Endothelial cell of umbilical vein (primary cell): ENCODE results near the gene SVIP. TPM values are rescaled to one million over a fixed set of nuclear protein-coding genes. Genes with fewer than 3 reads are reported as not detected.

ENCODE experiments used
- BruUV-seq: library from RNA; stranded (reverse); fragments of 400-500 nt; replicated peaks from 2 replicates; lab custom pipeline; 2021; lab: Mats Ljungman, UMichigan
- CTCF ChIA-PET: fragments of 300-600, 350-600 bp; sonication (Branson Sonifier 250); formaldehyde crosslinking; loops from one replicate; lab custom pipeline; 2021; ENCODE audit warnings: antibody characterized with exemption, inconsistent platforms; lab: Charles Lee
- POLR2A ChIA-PET: fragments of 300-600, 350-600 bp; sonication (Branson Sonifier 250); formaldehyde crosslinking; loops from one replicate; lab custom pipeline; 2021; ENCODE audit warnings: antibody characterized with exemption, inconsistent platforms; lab: Charles Lee
- DNase-seq: peaks from one replicate; pipeline ENCODE4 v3.0.0-alpha.2; 2011; ENCODE audit warnings: low read depth, low spot score
- FAIRE-seq: peaks from 2 replicates; lab custom pipeline; 2011; peaks lifted over from hg19 to GRCh38; lab: Jason Lieb, UNC
- H2AFZ ChIP-seq: 2 replicates; pipeline ENCODE4 v1.6.0; 2012; ENCODE audit warnings: low read depth, low read length, control low read depth, inconsistent platforms
- H3K27ac ChIP-seq: 2 replicates; pipeline ENCODE4 v1.5.1; 2011; ENCODE audit warnings: low read depth, mild to moderate bottlenecking, control low read depth, low read length, moderate library complexity; ENCODE audit not compliant: insufficient read depth
- H3K27me3 ChIP-seq, 2 experiments: 2 replicates each; pipeline versions ENCODE4 v1.6.0 to v1.6.1; 2011; ENCODE audit warnings: low read length in 2 of 2, mixed read lengths in 1 of 2; ENCODE audit not compliant: control insufficient read depth in 2 of 2, insufficient read depth in 2 of 2
- H3K36me3 ChIP-seq, 2 experiments: 2 replicates in 1 of 2; 3 replicates in 1 of 2; pipeline ENCODE4 v1.5.1; 2011; ENCODE audit warnings: low read length in 2 of 2, mild to moderate bottlenecking in 1 of 2, moderate library complexity in 1 of 2; ENCODE audit not compliant: control insufficient read depth in 2 of 2, insufficient read depth in 2 of 2; ENCODE audit errors: extremely low read depth in 1 of 2
- H3K4me1 ChIP-seq: 3 replicates; pipeline ENCODE4 v1.5.1; 2011; ENCODE audit warnings: mild to moderate bottlenecking, low read length; ENCODE audit not compliant: control insufficient read depth, insufficient read depth; ENCODE audit errors: extremely low read depth
- H3K4me2 ChIP-seq: 2 replicates; pipeline ENCODE4 v1.6.1; 2011; ENCODE audit warnings: low read length, control low read depth, mixed read lengths; ENCODE audit not compliant: insufficient read depth
- H3K4me3 ChIP-seq, 3 experiments: fragments of 200-600 bp in 1 of 3; sonication (generic), shearing (Covaris generic) in 1 of 3; replicated peaks in 1 of 3; 2 replicates each; pipeline ENCODE4 v1.5.1; 2011 to 2016; ENCODE audit warnings: control low read depth in 3 of 3, low read length in 3 of 3, mild to moderate bottlenecking in 2 of 3, inconsistent platforms in 1 of 3, low read depth in 1 of 3, moderate library complexity in 1 of 3; ENCODE audit not compliant: insufficient read depth in 1 of 3
- H3K79me2 ChIP-seq: 2 replicates; pipeline ENCODE4 v1.6.0; 2012; ENCODE audit warnings: low read length, inconsistent platforms; ENCODE audit not compliant: control insufficient read depth, insufficient read depth
- H3K9ac ChIP-seq: replicated peaks from 2 replicates; pipeline ENCODE3; 2011; ENCODE audit warnings: low read length, control low read depth; ENCODE audit not compliant: insufficient read depth; ENCODE audit errors: extremely low read depth
- H3K9me1 ChIP-seq: replicated peaks from 3 replicates; pipeline ENCODE4 v1.6.0; 2011; ENCODE audit warnings: mild to moderate bottlenecking, low read length; ENCODE audit not compliant: control insufficient read depth, insufficient read depth; ENCODE audit errors: extremely low read depth
- H3K9me3 ChIP-seq: replicated peaks from 2 replicates; pipeline ENCODE4 v1.5.1; 2012; ENCODE audit warnings: low read length, inconsistent platforms; ENCODE audit not compliant: control insufficient read depth, insufficient read depth
- H4K20me1 ChIP-seq: replicated peaks from 2 replicates; pipeline ENCODE3; 2011; ENCODE audit warnings: mild to moderate bottlenecking, low read length; ENCODE audit not compliant: control insufficient read depth, insufficient read depth; ENCODE audit errors: extremely low read depth
- CTCF ChIP-seq, 2 donors: IDR thresholded peaks; 1 replicate in 1 of 2; 2 replicates in 1 of 2; pipeline ENCODE4 v1.5.1; 2011; ENCODE audit warnings: low read length in 2 of 2, mild to moderate bottlenecking in 2 of 2, moderate library complexity in 2 of 2, control low read depth in 1 of 2, inconsistent platforms in 1 of 2, low read depth in 1 of 2; ENCODE audit not compliant: insufficient read depth in 1 of 2; ENCODE audit errors: extremely low read depth in 1 of 2
- EZH2 ChIP-seq: IDR thresholded peaks from 2 replicates; pipeline ENCODE4 v1.6.1; 2012; ENCODE audit warnings: borderline replicate concordance, low read depth, mild to moderate bottlenecking, moderate library complexity, low read length, inconsistent platforms; ENCODE audit not compliant: severe bottlenecking
- FOS ChIP-seq: IDR thresholded peaks from 2 replicates; pipeline ENCODE4 v1.6.1; 2011; ENCODE audit warnings: mild to moderate bottlenecking, low read length, moderate library complexity, borderline replicate concordance; ENCODE audit not compliant: insufficient read depth
- GATA2 ChIP-seq: IDR thresholded peaks from 2 replicates; pipeline ENCODE4 v1.7.0; 2011; ENCODE audit warnings: low read depth, mild to moderate bottlenecking, moderate library complexity, mixed read lengths, low read length; ENCODE audit not compliant: insufficient read length, insufficient read depth
- JUN ChIP-seq: IDR thresholded peaks from 2 replicates; pipeline ENCODE4 v1.6.1; 2011; ENCODE audit warnings: borderline replicate concordance, low read depth; ENCODE audit not compliant: insufficient read length, insufficient read depth
- MAX ChIP-seq: IDR thresholded peaks from 2 replicates; pipeline ENCODE4 v1.6.1; 2011; ENCODE audit not compliant: insufficient read depth, insufficient read length
- MYC ChIP-seq: IDR thresholded peaks from one replicate; pipeline ENCODE4 v1.6.1; 2011; ENCODE audit warnings: mild to moderate bottlenecking, low read depth, low read length
- POLR2A ChIP-seq: IDR thresholded peaks from 2 replicates; pipeline ENCODE4 v1.6.1; 2012; ENCODE audit warnings: low read depth, mild to moderate bottlenecking, control low read depth, low read length
- POLR2AphosphoS5 ChIP-seq: IDR thresholded peaks from 2 replicates; pipeline ENCODE4 v1.6.1; 2012; ENCODE audit warnings: low read depth, mild to moderate bottlenecking, control low read depth, low read length, moderate library complexity; ENCODE audit not compliant: insufficient read depth
- dilution Hi-C: fragments of 300-500 bp; cut with MboI; formaldehyde crosslinking; loops from one replicate; pipeline ENCODE4 v1.15.0; 2019; ENCODE audit warnings: low sequenced_read_pairs; ENCODE audit not compliant: extremely low pct_ligation_motif_present
- intact Hi-C: fragments of 100-400 bp; cut with micrococcal nuclease; formaldehyde crosslinking; loops from one replicate; pipeline ENCODE4 v1.10.0; 2022
- polyA plus RNA-seq, 4 experiments: library from polyadenylated mRNA; depleted of rRNA in 3 of 4; stranded (reverse) in 3 of 4; unstranded in 1 of 4; fragments of >200 nt; gene quantifications; 2 replicates each; pipeline versions ENCODE4 v1.2.1 to v1.2.3, GENCODE V29; 2011 to 2012; ENCODE audit warnings: missing spikeins in 1 of 4
- total RNA-seq: library from RNA; stranded (reverse); gene quantifications from 2 replicates; pipeline ENCODE4 v1.2.3, GENCODE V29; 2021

The SVIP gene
- total and polyA plus RNA-seq, 2 donors (not counting 3 experiments of a cell fraction or from before 2014, with no cell fraction given) = 4.6 to 69.5 TPM

GRCh38 chr11:22797047-22797446 lies 32.6 kb downstream of the SVIP start:
- POLR2A ChIA-PET = no interaction called here
- no TSS peak for BruUV-seq

More at GRCh38 chr11:22797047-22797446, 32.6 kb downstream of the SVIP start:
- Histone ChIP-seq H3K27me3 (no peaks in the 10 kb centered on the region), H3K9me1 (no peaks in the 10 kb centered on the region), H3K9ac (no peak overlapping the region), H3K4me3 (no peak overlapping the region), H3K27ac (no peak overlapping the region), H2AFZ (no peak overlapping the region), H3K9me3 (no peaks in the 10 kb centered on the region), H3K4me2 (no peak overlapping the region), H4K20me1 (no peaks in the 10 kb centered on the region), H3K79me2 (no peaks in the 10 kb centered on the region), H3K4me1 (peaks cover 18% of the 10 kb centered on the region), H3K36me3 (no peaks in the 10 kb centered on the region)
- intact Hi-C loops (no loop called here), dilution Hi-C loops (no loop called here)
- CTCF ChIA-PET = interaction anchor here (0.9 to 5.4 kb wide), 3 partner anchors 9 to 17 kb away, joined by 3 to 39 read pairs (median 6); no protein-coding TSS in a partner anchor
- no peak for FAIRE-seq
- no peak for DNase-seq
- no peak for TF ChIP-seq FOS
- no peak for TF ChIP-seq POLR2A
- TF ChIP-seq CTCF (IDR thresholded peaks at IDR 0.05; ENCODE audit: extremely low read depth in 1 of 2, insufficient read depth in 1 of 2, low read depth in 1 of 2, low read length in 2 of 2) = no peak
- TF ChIP-seq JUN = no peak
- no peak for TF ChIP-seq MYC
- no peak for TF ChIP-seq POLR2AphosphoS5
- TF ChIP-seq MAX = no peak
- no peak for TF ChIP-seq GATA2
- TF ChIP-seq EZH2 = no peak
